ENCODE data around the gene SPSB2.

SPSB2 gene

GRCh38 chr12:6873094-6874014 is at the start of gene SPSB2:
Gene SPSB2, minus strand, starts transcription at chr12:6873303. Its CDS starts 402 bp downstream, at chr12:6872901.
- peaks cover 60% of the 10 kb centered on the region for H3K4me1 Mint-ChIP-seq
- H3K27ac Mint-ChIP-seq (ENCODE audit: low read depth), result peak within 1 kb of the TSS; percentile 79
- peaks cover 21% of the 10 kb centered on the region for H3K36me3 Mint-ChIP-seq (ENCODE audit: insufficient read depth)
- peak within 1 kb of the TSS; percentile 92 for H3K4me3 Mint-ChIP-seq
- peak; percentile 87 for ATAC-seq (replicated peaks; ENCODE audit: extremely low read depth, poor library complexity, severe bottlenecking)
- no peaks in the 10 kb centered on the region for H3K27me3 Mint-ChIP-seq
- H3K9me3 Mint-ChIP-seq, result no peaks in the 10 kb centered on the region
- peak; percentile 97 for DNase-seq (ENCODE audit: low spot score in 2 of 2)

GRCh38 chr12:6921996-6922946 is 49.2 kb upstream of the SPSB2 start:
- H3K36me3 Mint-ChIP-seq (ENCODE audit: insufficient read depth), result peaks cover 36% of the 10 kb centered on the region
- no peak for ATAC-seq (replicated peaks; ENCODE audit: extremely low read depth, poor library complexity, severe bottlenecking)
- H3K9me3 Mint-ChIP-seq, result no peaks in the 10 kb centered on the region
- H3K4me1 Mint-ChIP-seq, result peaks cover 22% of the 10 kb centered on the region
- no peaks in the 10 kb centered on the region for H3K27me3 Mint-ChIP-seq
- no peak overlapping the region for H3K4me3 Mint-ChIP-seq
- H3K27ac Mint-ChIP-seq (ENCODE audit: low read depth), result no peak overlapping the region
- DNase-seq (ENCODE audit: low spot score in 2 of 2), result no peak

GRCh38 chr12:6921539-6921938 is 48.4 kb upstream of the SPSB2 start:
- H3K9me3 Mint-ChIP-seq, result no peaks in the 10 kb centered on the region
- H3K27ac Mint-ChIP-seq (ENCODE audit: low read depth), result no peak overlapping the region
- peaks cover 22% of the 10 kb centered on the region for H3K4me1 Mint-ChIP-seq
- H3K27me3 Mint-ChIP-seq, result no peaks in the 10 kb centered on the region
- H3K36me3 Mint-ChIP-seq (ENCODE audit: insufficient read depth), result peaks cover 38% of the 10 kb centered on the region
- no peak for ATAC-seq (replicated peaks; ENCODE audit: extremely low read depth, poor library complexity, severe bottlenecking)
- no peak for DNase-seq (ENCODE audit: low spot score in 2 of 2)
- no peak overlapping the region for H3K4me3 Mint-ChIP-seq

- Mint-ChIP-seq H3K36me3 (ENCODE audit: insufficient read depth) (peaks cover 37% of the 10 kb centered on the region), H3K27ac (ENCODE audit: low read depth) (no peak overlapping the region), H3K9me3 (no peaks in the 10 kb centered on the region), H3K27me3 (no peaks in the 10 kb centered on the region), H3K4me3 (no peak overlapping the region), H3K4me1 (peaks cover 32% of the 10 kb centered on the region)
- DNase-seq (ENCODE audit: low spot score in 2 of 2) (no peak), ATAC-seq (replicated peaks; ENCODE audit: extremely low read depth, poor library complexity, severe bottlenecking) (no peak)
These were observed 46.5 kb upstream of the SPSB2 start for GRCh38 chr12:6919588-6919987.

GRCh38 chr12:6917491-6918231 is 44.6 kb upstream of the SPSB2 start:
- no peak overlapping the region for H3K27ac Mint-ChIP-seq (ENCODE audit: low read depth)
- H3K36me3 Mint-ChIP-seq (ENCODE audit: insufficient read depth), result peaks cover 33% of the 10 kb centered on the region
- no peak for ATAC-seq (replicated peaks; ENCODE audit: extremely low read depth, poor library complexity, severe bottlenecking)
- H3K4me3 Mint-ChIP-seq, result no peak overlapping the region
- H3K4me1 Mint-ChIP-seq, result peaks cover 40% of the 10 kb centered on the region
- H3K9me3 Mint-ChIP-seq, result no peaks in the 10 kb centered on the region
- DNase-seq (ENCODE audit: low spot score in 2 of 2), result no peak
- H3K27me3 Mint-ChIP-seq, result no peaks in the 10 kb centered on the region

GRCh38 chr12:6916426-6917200 is 43.5 kb upstream of the SPSB2 start:
- H3K4me1 Mint-ChIP-seq, result peaks cover 42% of the 10 kb centered on the region
- peak overlapping the region; percentile 88 for H3K4me3 Mint-ChIP-seq
- DNase-seq (ENCODE audit: low spot score in 2 of 2) (no peak), ATAC-seq (replicated peaks; ENCODE audit: extremely low read depth, poor library complexity, severe bottlenecking) (no peak)
- H3K27ac Mint-ChIP-seq (ENCODE audit: low read depth), result peak overlapping the region; percentile 52
- H3K36me3 Mint-ChIP-seq (ENCODE audit: insufficient read depth), result peaks cover 29% of the 10 kb centered on the region
- no peaks in the 10 kb centered on the region for H3K9me3 Mint-ChIP-seq
- H3K27me3 Mint-ChIP-seq, result no peaks in the 10 kb centered on the region

- ATAC-seq (replicated peaks; ENCODE audit: extremely low read depth, poor library complexity, severe bottlenecking), result no peak
- H3K36me3 Mint-ChIP-seq (ENCODE audit: insufficient read depth), result peaks cover 24% of the 10 kb centered on the region
- H3K27me3 Mint-ChIP-seq, result no peaks in the 10 kb centered on the region
- peak overlapping the region; percentile 89 for H3K27ac Mint-ChIP-seq (ENCODE audit: low read depth)
- no peak for DNase-seq (ENCODE audit: low spot score in 2 of 2)
- no peaks in the 10 kb centered on the region for H3K9me3 Mint-ChIP-seq
- peaks cover 42% of the 10 kb centered on the region for H3K4me1 Mint-ChIP-seq
- H3K4me3 Mint-ChIP-seq, result peak overlapping the region; percentile 88
These were observed 42.7 kb upstream of the SPSB2 start for GRCh38 chr12:6915789-6916285.

GRCh38 chr12:6914947-6915788 is 42.1 kb upstream of the SPSB2 start:
- H3K36me3 Mint-ChIP-seq (ENCODE audit: insufficient read depth), result peaks cover 24% of the 10 kb centered on the region
- ATAC-seq (replicated peaks; ENCODE audit: extremely low read depth, poor library complexity, severe bottlenecking), result peak; percentile 2
- H3K27me3 Mint-ChIP-seq, result no peaks in the 10 kb centered on the region
- no peak for DNase-seq (ENCODE audit: low spot score in 2 of 2)
- peak overlapping the region; percentile 88 for H3K4me3 Mint-ChIP-seq
- H3K9me3 Mint-ChIP-seq, result no peaks in the 10 kb centered on the region
- H3K4me1 Mint-ChIP-seq, result peaks cover 42% of the 10 kb centered on the region
- peak overlapping the region; percentile 89 for H3K27ac Mint-ChIP-seq (ENCODE audit: low read depth)

- ATAC-seq (replicated peaks; ENCODE audit: extremely low read depth, poor library complexity, severe bottlenecking) (peak; percentile 93), DNase-seq (ENCODE audit: low spot score in 2 of 2) (peak; percentile 69 to 72)
- H3K9me3 Mint-ChIP-seq, result no peaks in the 10 kb centered on the region
- no peaks in the 10 kb centered on the region for H3K27me3 Mint-ChIP-seq
- peaks cover 19% of the 10 kb centered on the region for H3K36me3 Mint-ChIP-seq (ENCODE audit: insufficient read depth)
- H3K4me3 Mint-ChIP-seq, result peak within 1 kb of the TSS; percentile 88
- H3K27ac Mint-ChIP-seq (ENCODE audit: low read depth), result peak within 1 kb of the TSS; percentile 89
- H3K4me1 Mint-ChIP-seq, result peaks cover 42% of the 10 kb centered on the region
These were observed 41.3 kb upstream of the SPSB2 start, which contains the start of gene ENO2 for GRCh38 chr12:6914246-6914946. Gene ENO2, plus strand, starts transcription at chr12:6914580. Its CDS starts 1,253 bp downstream, at chr12:6915833.

- H3K9me3 Mint-ChIP-seq, result no peaks in the 10 kb centered on the region
- H3K4me3 Mint-ChIP-seq, result peak overlapping the region; percentile 88
- ATAC-seq (replicated peaks; ENCODE audit: extremely low read depth, poor library complexity, severe bottlenecking), result no peak
- peaks cover 42% of the 10 kb centered on the region for H3K4me1 Mint-ChIP-seq
- DNase-seq (ENCODE audit: low spot score in 2 of 2), result no peak
- H3K36me3 Mint-ChIP-seq (ENCODE audit: insufficient read depth), result peaks cover 9% of the 10 kb centered on the region
- peak overlapping the region; percentile 89 for H3K27ac Mint-ChIP-seq (ENCODE audit: low read depth)
- H3K27me3 Mint-ChIP-seq, result no peaks in the 10 kb centered on the region
These were observed 39.2 kb upstream of the SPSB2 start for GRCh38 chr12:6912164-6912935.

Data from central memory CD8-positive, alpha-beta T cell (primary cell).